Body of pancreas (tissue), 4 donors: ENCODE data around the gene RGS11. TPM values are rescaled to one million over a fixed set of nuclear protein-coding genes. Genes with fewer than 3 reads are reported as not detected.

Experiments used
- ATAC-seq: fragments of 150-250 bp; one replicate; pipeline ENCODE4 v1.9.1; 2016
- DNase-seq, 4 donors: peaks; one replicate each; pipeline ENCODE4 v3.0.0-alpha.2; 2019
- H3K27ac ChIP-seq, 4 donors: fragments of 200-600 bp; sonication (generic); 1 replicate in 3 of 4; 2 replicates in 1 of 4; pipeline versions ENCODE4 v1.5.1 to v1.6.1; 2016 to 2019; ENCODE audit warnings: mild to moderate bottlenecking in 1 of 4, mixed read lengths in 1 of 4, moderate library complexity in 1 of 4
- H3K27me3 ChIP-seq, 2 donors: fragments of 200-600 bp; sonication (generic); one replicate each; pipeline ENCODE4 v1.6.0; 2016; ENCODE audit warnings: mild to moderate bottlenecking in 1 of 2
- H3K36me3 ChIP-seq, 2 donors: fragments of 200-600 bp; sonication (generic); replicated peaks in 1 of 2; 2 replicates each; pipeline ENCODE4 v1.5.1; 2016; ENCODE audit warnings: low read depth in 2 of 2; ENCODE audit not compliant: insufficient read depth in 1 of 2
- H3K4me1 ChIP-seq: fragments of 200-600 bp; sonication (generic); one replicate; pipeline ENCODE4 v1.6.0; 2016
- H3K4me3 ChIP-seq, 2 donors: fragments of 200-600 bp; sonication (generic); 1 replicate in 1 of 2; 2 replicates in 1 of 2; pipeline ENCODE4 v1.5.1; 2016 to 2019
- H3K9me3 ChIP-seq, 3 donors: fragments of 200-600 bp; sonication (generic); 1 replicate in 2 of 3; 2 replicates in 1 of 3; pipeline ENCODE4 v1.5.1; 2016
- CTCF ChIP-seq, 7 experiments: fragments of 450-650 bp in 4 of 7; fragments of 200-600 bp in 3 of 7; sonication (generic) in 3 of 7; IDR thresholded peaks; one replicate each; pipeline ENCODE4 v1.5.1; 2016 to 2019; ENCODE audit warnings: antibody characterized with exemption in 7 of 7
- POLR2A ChIP-seq, 3 donors: fragments of 450-650 bp; IDR thresholded peaks; one replicate each; pipeline ENCODE4 v1.6.1; 2016; ENCODE audit warnings: antibody characterized with exemption in 3 of 3, mild to moderate bottlenecking in 2 of 3
- WGBS, 2 donors: methylation state at CpG; one replicate each; pipeline ENCODE4 v1.1.5; 2017; 5-methylcytosine and 5-hydroxymethylcytosine counted together
- intact Hi-C: fragments of 100-400 bp; cut with DNase I; formaldehyde crosslinking; loops from one replicate; pipeline ENCODE4 v1.15.1; 2023
- total RNA-seq, 2 donors: library from RNA; depleted of rRNA; stranded (reverse); fragments of >200 nt; gene quantifications; one replicate each; pipeline ENCODE4 v1.1.0, GENCODE V29; 2016

Gene RGS11
- total RNA-seq, 2 donors from 2014 or later = 15.6 to 95.9 TPM

DNA sequence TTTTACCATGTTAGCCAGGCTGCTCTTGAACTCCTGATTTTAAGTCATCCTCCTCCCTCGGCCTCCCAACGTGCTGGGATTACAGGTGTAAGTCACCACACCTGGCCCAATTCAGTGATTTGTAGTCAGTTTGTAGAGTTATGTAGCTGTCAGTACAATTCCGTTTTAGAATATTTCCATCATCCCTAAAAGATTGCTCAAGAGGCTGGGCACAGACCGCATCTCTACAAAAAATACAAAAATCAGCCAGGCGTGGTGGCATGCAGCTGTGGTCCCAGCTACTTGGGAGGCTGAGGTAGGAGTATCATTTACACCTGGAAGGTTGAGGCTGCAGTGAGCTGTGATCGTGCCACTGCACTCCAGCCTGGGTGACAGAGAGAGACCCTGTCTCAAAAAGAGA is 20.6 kb downstream of the RGS11 start:
- DNase-seq = no peak
- no peak overlapping the region for H3K4me3 ChIP-seq
- no peak overlapping the region for H3K27ac ChIP-seq
- WGBS, 2 donors = 93 to 94% methylated on average over 6 of the region's 6 CpGs
- intact Hi-C loops = no loop called here
- TF ChIP-seq CTCF (IDR thresholded peaks at IDR 0.05) = no peak
- no peak for TF ChIP-seq POLR2A (IDR thresholded peaks at IDR 0.05)
- no peaks in the 10 kb centered on the region for H3K9me3 ChIP-seq
- peaks cover 8% of the 10 kb centered on the region for H3K4me1 ChIP-seq
- H3K36me3 ChIP-seq = peaks cover 0 to 10% of the 10 kb centered on the region in 2 donors
- no peak for ATAC-seq
- H3K27me3 ChIP-seq = no peaks in the 10 kb centered on the region

DNA sequence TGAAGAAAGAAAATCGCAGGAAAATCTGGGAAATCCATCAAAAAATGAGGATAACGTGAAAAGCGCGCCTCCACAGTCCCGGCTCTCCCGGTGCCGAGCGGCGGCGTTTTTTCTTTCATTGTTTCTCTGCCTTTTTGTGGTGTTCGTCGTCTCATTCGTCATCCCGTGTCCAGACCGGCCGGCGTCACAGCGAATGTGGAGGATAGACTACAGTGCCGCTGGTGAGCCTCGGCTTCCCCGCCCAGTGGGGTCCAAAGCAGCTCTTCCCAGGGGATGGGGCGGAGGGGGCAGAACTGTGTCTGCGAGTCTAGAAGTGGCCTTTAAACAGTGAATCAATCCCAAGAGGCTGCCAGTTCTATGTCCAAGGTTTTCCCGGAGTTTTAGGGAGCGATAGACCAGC is 21.3 kb downstream of the RGS11 start:
- TF ChIP-seq CTCF (IDR thresholded peaks at IDR 0.05) = no peak
- TF ChIP-seq POLR2A (IDR thresholded peaks at IDR 0.05) = no peak
- intact Hi-C loops = no loop called here
- H3K4me3 ChIP-seq = no peak overlapping the region
- 96% methylated on average over 25 of the region's 25 CpGs for WGBS, 2 donors
- ATAC-seq (no peak), DNase-seq (no peak)
- no peaks in the 10 kb centered on the region for H3K27me3 ChIP-seq
- H3K9me3 ChIP-seq = no peaks in the 10 kb centered on the region
- H3K4me1 ChIP-seq = peaks cover 11% of the 10 kb centered on the region
- H3K27ac ChIP-seq = no peak overlapping the region
- peaks cover 0 to 5% of the 10 kb centered on the region in 2 donors for H3K36me3 ChIP-seq

GRCh38 chr16:253833-254232 is 21.9 kb downstream of the RGS11 start:
- DNase-seq = no peak
- Histone ChIP-seq H3K27ac (no peak overlapping the region), H3K4me1 (peaks cover 11% of the 10 kb centered on the region), H3K36me3 (peaks cover 0 to 4% of the 10 kb centered on the region in 2 donors), H3K4me3 (no peak overlapping the region), H3K27me3 (no peaks in the 10 kb centered on the region), H3K9me3 (no peaks in the 10 kb centered on the region)
- TF ChIP-seq CTCF (IDR thresholded peaks at IDR 0.05) (no peak), POLR2A (IDR thresholded peaks at IDR 0.05) (no peak)
- WGBS, 2 donors = 86 to 90% methylated on average over 6 of the region's 6 CpGs
- no peak for ATAC-seq
- intact Hi-C loops = no loop called here

- H3K36me3 ChIP-seq = peaks cover 0 to 4% of the 10 kb centered on the region in 2 donors
- ATAC-seq (no peak), DNase-seq (no peak)
- H3K27ac ChIP-seq = no peak overlapping the region
- H3K27me3 ChIP-seq = no peaks in the 10 kb centered on the region
- H3K4me3 ChIP-seq = no peak overlapping the region
- intact Hi-C loops = no loop called here
- TF ChIP-seq POLR2A (IDR thresholded peaks at IDR 0.05) = no peak
- TF ChIP-seq CTCF (IDR thresholded peaks at IDR 0.05) = no peak
- no peaks in the 10 kb centered on the region for H3K9me3 ChIP-seq
- WGBS, 2 donors = 73 to 86% methylated on average over 30 of the region's 30 CpGs
- H3K4me1 ChIP-seq = peaks cover 11% of the 10 kb centered on the region
These were observed 23.1 kb downstream of the RGS11 start for GRCh38 chr16:252366-253337.
